WTC11 (cell line): ENCODE data around the gene BMP7. TPM values are rescaled to one million over a fixed set of nuclear protein-coding genes. Genes with fewer than 3 reads are reported as not detected.

ENCODE experiments used
- ATAC-seq: fragments of 200-7000 bp; cut with Tn5 transposase; 2 replicates; pipeline ENCODE4 v1.10.0; 2021; ENCODE audit warnings: mild to moderate bottlenecking, moderate library complexity
- CTCF ChIA-PET: fragments of 300-600 bp; sonication (Branson Sonifier 250); formaldehyde crosslinking; loops from one replicate; lab custom pipeline; 2021; ENCODE audit warnings: antibody characterized with exemption; lab: Charles Lee
- POLR2A ChIA-PET: fragments of 350-600 bp; sonication (Branson Sonifier 250); formaldehyde crosslinking; loops from one replicate; lab custom pipeline; 2021; ENCODE audit warnings: antibody characterized with exemption; lab: Charles Lee
- DNase-seq: peaks from one replicate; pipeline ENCODE4 v3.0.0; 2021; ENCODE audit warnings: low spot score
- H3K27ac Mint-ChIP-seq: 2 replicates; pipeline ENCODE4 v1.8.0; 2021; ENCODE audit warnings: mixed read lengths
- H3K27me3 Mint-ChIP-seq: 2 replicates; pipeline ENCODE4 v1.8.0; 2021; ENCODE audit warnings: low read depth, mild to moderate bottlenecking, moderate library complexity, mixed read lengths
- H3K36me3 Mint-ChIP-seq: 2 replicates; pipeline ENCODE4 v1.8.0; 2021; ENCODE audit warnings: mixed read lengths
- H3K4me1 Mint-ChIP-seq: 2 replicates; pipeline ENCODE4 v1.8.0; 2022; ENCODE audit warnings: mixed read lengths
- H3K4me3 Mint-ChIP-seq: 2 replicates; pipeline ENCODE4 v1.8.0; 2021; ENCODE audit warnings: mild to moderate bottlenecking, moderate library complexity, mixed read lengths
- H3K9me3 Mint-ChIP-seq: 2 replicates; pipeline ENCODE4 v1.8.0; 2021; ENCODE audit warnings: mixed read lengths
- ARID4B ChIP-seq: sonication (generic); formaldehyde crosslinking; IDR thresholded peaks from 2 replicates; pipeline ENCODE4 v1.8.0; 2023; ENCODE audit warnings: missing genetic modification reagents, mild to moderate bottlenecking, borderline replicate concordance
- ATF6 ChIP-seq: sonication (generic); formaldehyde crosslinking; IDR thresholded peaks from 2 replicates; pipeline ENCODE4 v1.8.1; 2023; ENCODE audit warnings: mild to moderate bottlenecking, missing genetic modification reagents
- ERG ChIP-seq: fragments of 250-450 bp; sonication (Bioruptor Pico); IDR thresholded peaks from 2 replicates; pipeline ENCODE4 v1.8.0; 2021; ENCODE audit warnings: mild to moderate bottlenecking
- FOXP4 ChIP-seq: sonication (generic); formaldehyde crosslinking; IDR thresholded peaks from 2 replicates; pipeline ENCODE4 v1.8.0; 2022; ENCODE audit warnings: mild to moderate bottlenecking, missing genetic modification reagents
- IRF1 ChIP-seq: sonication (generic); formaldehyde crosslinking; IDR thresholded peaks from 2 replicates; pipeline ENCODE4 v1.8.0; 2023; ENCODE audit warnings: missing genetic modification reagents
- KAT7 ChIP-seq: sonication (generic); formaldehyde crosslinking; IDR thresholded peaks from 2 replicates; pipeline ENCODE4 v1.8.1; 2023; ENCODE audit warnings: missing genetic modification reagents, mild to moderate bottlenecking, borderline replicate concordance
- NFE2L1 ChIP-seq: sonication (generic); formaldehyde crosslinking; IDR thresholded peaks from 2 replicates; pipeline ENCODE4 v1.8.1; 2023; ENCODE audit warnings: missing genetic modification reagents
- RELA ChIP-seq: sonication (generic); formaldehyde crosslinking; IDR thresholded peaks from 2 replicates; pipeline ENCODE4 v1.8.1; 2022; ENCODE audit warnings: missing genetic modification reagents, mild to moderate bottlenecking, borderline replicate concordance
- SMAD3 ChIP-seq: sonication (generic); formaldehyde crosslinking; IDR thresholded peaks from 2 replicates; pipeline ENCODE4 v1.8.0; 2022; ENCODE audit warnings: missing genetic modification reagents, mild to moderate bottlenecking, borderline replicate concordance
- ZNF317 ChIP-seq: sonication (generic); formaldehyde crosslinking; IDR thresholded peaks from 2 replicates; pipeline ENCODE4 v1.8.1; 2023; ENCODE audit warnings: low read depth, mild to moderate bottlenecking, moderate library complexity, missing genetic modification reagents, borderline replicate concordance
- ZNF396 ChIP-seq: fragments of 250-450 bp; sonication (Bioruptor Pico); IDR thresholded peaks from 2 replicates; pipeline ENCODE4 v1.8.0; 2021; ENCODE audit warnings: mild to moderate bottlenecking, moderate library complexity, borderline replicate concordance
- total RNA-seq: library from RNA; stranded (reverse); gene quantifications from 3 replicates; pipeline ENCODE4 v1.2.3, GENCODE V29; 2021

The BMP7 gene
- total RNA-seq, 1 experiment from 2014 or later: 40.7 TPM

GRCh38 chr20:57122536-57123489, 143.6 kb downstream of the BMP7 start:
- ATAC-seq: no peak
- CTCF ChIA-PET: interaction anchor here (0.7 to 0.9 kb wide), 2 partner anchors 62 to 210 kb away, joined by 3 to 5 read pairs; no protein-coding TSS in a partner anchor

More at GRCh38 chr20:57122536-57123489, 143.6 kb downstream of the BMP7 start:
- Mint-ChIP-seq H3K27me3 (peaks cover 12% of the 10 kb centered on the region), H3K4me1 (peaks cover 24% of the 10 kb centered on the region), H3K27ac (no peak overlapping the region), H3K9me3 (peaks cover 9% of the 10 kb centered on the region), H3K36me3 (no peaks in the 10 kb centered on the region), H3K4me3 (no peak overlapping the region)
- POLR2A ChIA-PET: no interaction called here
- TF ChIP-seq ZNF317 (CRISPR knock-in tag) (no peak), ARID4B (no peak), SMAD3 (no peak), IRF1 (CRISPR knock-in tag) (no peak), NFE2L1 (CRISPR knock-in tag) (no peak), ATF6 (no peak), ERG (CRISPR knock-in tag) (no peak), FOXP4 (CRISPR knock-in tag) (no peak), ZNF396 (CRISPR knock-in tag) (no peak), KAT7 (CRISPR knock-in tag) (no peak), RELA (no peak)
- no peak for DNase-seq
